Stimulated activated CD8-positive, alpha-beta memory T cell treated with anti-CD3 and anti-CD28 coated beads, Interleukin-7, amount 100 ng/mL, for 4 hours (primary cell): ENCODE data around the gene MTPN.

ENCODE experiments used
- DNase-seq, 2 donors: peaks; one replicate each; pipeline ENCODE4 v3.0.0-alpha.2; 2020; ENCODE audit warnings: low read depth in 2 of 2

The MTPN gene

GRCh38 chr7:135981958-135982646 is 4.9 kb upstream of the MTPN start:
- DNase-seq = no peak

GRCh38 chr7:135980665-135981180 is 3.6 kb upstream of the MTPN start:
- DNase-seq = peak; percentile 38 to 43

GRCh38 chr7:135980012-135980551 is 2.9 kb upstream of the MTPN start:
- DNase-seq = no peak

DNA sequence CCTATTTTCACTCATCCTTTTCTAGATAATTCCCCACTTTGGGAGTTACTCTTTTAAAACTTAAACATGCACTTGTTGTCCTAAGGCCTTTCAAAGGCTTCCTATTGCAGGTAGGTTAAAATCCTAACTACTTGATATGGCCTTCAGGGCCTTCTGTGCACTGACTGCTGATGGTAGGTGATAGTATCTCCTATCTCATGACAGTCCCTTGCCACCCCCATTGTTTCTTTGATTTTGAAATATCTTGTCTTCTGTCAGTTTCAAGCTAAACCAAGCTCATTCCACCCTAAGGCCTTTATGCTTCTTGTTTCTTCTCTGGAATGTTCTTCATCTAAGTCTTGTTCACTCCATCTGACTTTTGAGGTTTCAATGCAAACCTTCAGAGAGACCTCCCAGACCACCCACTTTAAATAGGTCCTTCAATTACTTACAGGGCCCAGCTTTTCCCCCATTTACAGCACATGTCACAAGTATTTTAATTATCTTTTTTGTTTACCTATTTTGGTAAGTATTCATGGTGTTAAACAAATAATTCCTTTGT is 2.4 kb upstream of the MTPN start:
- no peak for DNase-seq

DNA sequence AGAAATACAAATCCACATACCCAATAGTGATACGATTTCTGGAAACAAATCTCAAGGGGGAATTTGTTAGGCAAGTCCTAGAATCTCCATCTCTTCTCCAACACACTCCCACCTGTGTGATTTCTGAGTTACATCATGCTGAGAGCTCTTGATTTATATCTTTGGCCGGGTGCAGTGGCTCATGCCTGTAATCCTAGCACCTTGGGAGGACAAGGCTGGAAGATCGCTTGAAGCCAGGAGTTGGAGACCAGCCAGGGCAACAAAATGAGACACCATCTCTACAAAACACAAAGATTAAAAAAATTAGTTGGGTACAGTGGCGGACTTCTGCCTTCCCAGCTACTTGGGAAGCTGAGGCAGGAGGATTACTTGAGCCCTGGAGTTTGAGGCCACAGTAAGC is 1.5 kb upstream of the MTPN start:
- DNase-seq = no peak

DNA sequence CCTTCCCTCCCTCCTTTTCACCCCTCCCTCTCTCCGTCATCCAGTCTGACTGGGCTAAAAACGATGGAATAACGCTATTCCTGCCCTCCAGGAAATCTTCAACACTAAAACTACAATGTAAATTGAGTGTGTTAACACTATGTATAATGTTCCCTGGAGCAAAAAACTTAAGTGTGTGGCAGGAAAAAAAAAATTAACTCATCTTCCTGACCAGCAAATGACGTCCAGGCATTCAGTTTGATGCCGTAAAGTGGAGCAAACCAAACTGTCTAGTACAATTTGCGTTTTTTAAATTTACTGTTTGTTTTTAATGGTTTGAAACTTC is 545 bp upstream of the MTPN start:
- DNase-seq = no peak

DNA sequence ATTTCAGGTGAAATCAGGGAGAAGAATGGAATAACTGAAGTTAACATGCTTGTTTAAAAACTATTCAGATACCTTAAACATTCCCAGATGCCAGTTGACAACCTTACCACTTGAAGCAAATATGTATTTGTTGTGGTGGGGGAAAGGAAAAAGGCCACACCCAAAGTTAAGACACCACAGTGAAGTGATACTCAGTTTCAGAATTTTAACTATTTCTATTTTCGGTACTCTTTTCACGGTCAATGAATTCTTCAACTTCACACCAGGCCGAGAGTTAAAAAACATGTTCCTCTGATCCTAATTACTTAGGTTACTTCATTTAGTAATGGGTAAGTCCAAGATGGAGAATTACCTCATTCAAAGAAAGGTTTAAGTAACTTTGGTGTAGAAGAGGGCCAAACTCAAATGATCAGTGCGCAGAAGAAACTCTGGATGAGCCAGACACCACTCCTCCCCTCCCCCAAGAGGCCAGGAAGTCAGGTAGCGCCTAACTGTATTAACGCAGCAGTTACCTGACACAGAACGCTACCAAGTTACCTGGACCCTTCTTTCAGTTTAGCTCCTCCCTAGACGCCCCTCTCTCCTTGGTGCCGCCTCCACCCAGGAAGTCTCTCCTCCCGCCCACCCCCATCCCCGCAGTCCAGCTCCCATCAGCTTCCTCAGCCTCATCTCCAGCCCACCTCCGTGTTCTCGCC is 700 bp downstream of the MTPN start:
- DNase-seq = peak in 1 of 2 donors; percentile 15

GRCh38 chr7:135975166-135975565 is 2.0 kb downstream of the MTPN start:
- DNase-seq = no peak

DNA sequence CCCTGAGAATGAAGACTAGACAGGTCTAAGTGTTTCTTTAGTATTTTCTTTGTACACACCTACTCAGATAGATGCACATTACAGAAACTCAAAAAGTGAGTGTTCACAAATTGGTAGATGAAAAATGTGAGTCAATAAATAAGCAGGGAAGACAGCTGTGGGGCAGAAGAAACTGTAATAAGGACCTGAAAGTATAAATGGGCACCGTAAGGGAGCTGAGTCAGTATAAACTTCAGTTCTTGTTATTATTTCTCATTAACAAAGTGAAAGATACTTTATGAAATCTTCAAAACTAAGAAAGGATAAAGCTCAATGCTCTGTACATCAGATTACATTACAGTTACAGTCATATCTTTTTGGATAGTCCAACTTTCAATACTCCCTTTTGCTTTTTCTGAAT is 2.5 kb downstream of the MTPN start:
- no peak for DNase-seq

- no peak for DNase-seq
Observed at GRCh38 chr7:135971366-135971725, 5.8 kb downstream of the MTPN start.

GRCh38 chr7:135970682-135971365 is 6.3 kb downstream of the MTPN start:
- DNase-seq = no peak

DNA sequence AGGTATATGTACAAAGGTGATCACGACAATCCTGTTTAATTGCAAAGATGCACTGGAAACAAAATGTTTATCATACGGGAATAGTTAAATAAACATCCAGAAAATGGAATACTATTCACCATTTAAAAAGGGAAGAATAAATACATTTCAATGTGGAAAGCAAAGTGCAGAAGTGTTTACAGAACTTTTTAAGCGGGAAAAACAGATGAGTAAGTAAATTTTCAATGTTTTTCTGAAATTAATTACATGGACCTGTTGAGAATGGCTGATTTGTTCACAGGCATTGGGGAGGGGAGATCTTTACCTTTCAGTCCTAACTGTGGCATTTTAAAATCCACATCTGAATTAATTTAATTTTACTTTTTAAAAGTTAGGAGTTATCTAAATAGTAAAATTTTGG is 7.1 kb downstream of the MTPN start:
- no peak for DNase-seq

DNA sequence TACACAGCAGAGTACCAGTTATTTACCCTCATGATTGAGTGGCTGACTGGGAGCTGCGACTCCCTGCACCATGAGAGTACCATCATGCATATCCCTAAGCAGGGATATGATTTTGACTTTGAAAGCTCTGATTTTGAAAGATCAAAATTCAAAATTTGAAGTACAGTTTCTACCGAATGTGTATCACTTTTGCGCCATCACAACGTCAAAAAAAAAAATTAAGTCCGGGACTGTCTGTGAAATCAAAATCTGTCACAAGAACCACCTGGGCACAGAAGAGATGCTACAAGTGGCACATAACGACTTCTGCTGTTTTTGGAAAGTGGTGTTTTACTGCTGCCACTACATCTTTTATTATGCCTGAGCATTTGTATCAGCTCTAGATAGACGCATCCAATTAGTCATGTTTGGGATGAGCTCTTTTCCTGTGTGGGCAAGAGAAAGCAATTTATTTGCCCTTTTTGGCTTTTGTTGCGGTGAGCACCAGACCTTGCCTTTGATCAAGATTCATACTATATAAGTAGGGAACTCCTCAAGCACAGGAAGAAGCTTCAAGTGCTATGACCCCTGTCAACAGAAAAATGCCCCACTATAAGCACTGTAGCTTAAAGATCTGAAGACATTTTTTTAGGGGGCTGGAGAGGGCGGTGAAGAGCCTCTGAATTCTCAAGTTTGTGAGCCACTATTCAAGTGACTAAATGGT is 10.7 kb downstream of the MTPN start:
- DNase-seq = no peak

GRCh38 chr7:135965602-135966001 is 11.6 kb downstream of the MTPN start:
- no peak for DNase-seq

DNA sequence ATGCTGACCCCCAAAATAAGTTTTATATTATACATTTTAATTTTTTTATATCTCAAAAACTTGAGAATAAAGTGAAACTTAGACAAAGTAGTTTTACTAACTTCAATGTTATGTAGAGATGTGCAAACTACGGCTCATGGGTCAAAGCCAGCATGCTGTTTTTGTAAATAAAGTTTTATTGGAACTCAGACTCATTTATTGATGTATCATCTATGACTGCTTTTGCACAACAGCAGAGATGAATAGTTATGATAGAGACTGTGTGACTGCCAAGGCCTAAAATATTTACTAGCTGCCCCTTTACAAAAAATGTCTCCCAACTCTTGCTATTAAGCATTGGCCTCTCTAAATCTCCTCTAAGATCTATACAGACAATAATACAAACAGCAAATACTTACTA is 12.4 kb downstream of the MTPN start:
- no peak for DNase-seq

GRCh38 chr7:135964274-135964673 is 12.9 kb downstream of the MTPN start:
- no peak for DNase-seq

DNA sequence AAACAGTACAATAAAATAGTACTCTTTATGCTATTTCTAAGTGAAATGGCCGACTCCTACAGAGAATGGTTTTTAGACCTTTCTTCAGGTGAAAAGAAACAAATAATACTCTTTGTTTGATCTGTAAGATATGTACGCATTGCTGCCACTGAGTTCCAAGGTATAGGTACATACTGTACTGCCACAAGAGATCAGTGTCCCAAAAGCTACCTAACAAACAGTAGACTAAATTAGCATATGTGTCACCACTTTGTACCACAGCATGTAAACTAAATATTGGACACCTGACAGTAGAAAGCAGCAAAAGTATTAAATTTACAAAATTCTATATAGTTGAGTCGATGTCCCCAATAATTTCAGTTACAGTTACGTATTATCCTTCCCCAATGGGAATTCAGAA is 14.4 kb downstream of the MTPN start:
- DNase-seq = no peak

DNA sequence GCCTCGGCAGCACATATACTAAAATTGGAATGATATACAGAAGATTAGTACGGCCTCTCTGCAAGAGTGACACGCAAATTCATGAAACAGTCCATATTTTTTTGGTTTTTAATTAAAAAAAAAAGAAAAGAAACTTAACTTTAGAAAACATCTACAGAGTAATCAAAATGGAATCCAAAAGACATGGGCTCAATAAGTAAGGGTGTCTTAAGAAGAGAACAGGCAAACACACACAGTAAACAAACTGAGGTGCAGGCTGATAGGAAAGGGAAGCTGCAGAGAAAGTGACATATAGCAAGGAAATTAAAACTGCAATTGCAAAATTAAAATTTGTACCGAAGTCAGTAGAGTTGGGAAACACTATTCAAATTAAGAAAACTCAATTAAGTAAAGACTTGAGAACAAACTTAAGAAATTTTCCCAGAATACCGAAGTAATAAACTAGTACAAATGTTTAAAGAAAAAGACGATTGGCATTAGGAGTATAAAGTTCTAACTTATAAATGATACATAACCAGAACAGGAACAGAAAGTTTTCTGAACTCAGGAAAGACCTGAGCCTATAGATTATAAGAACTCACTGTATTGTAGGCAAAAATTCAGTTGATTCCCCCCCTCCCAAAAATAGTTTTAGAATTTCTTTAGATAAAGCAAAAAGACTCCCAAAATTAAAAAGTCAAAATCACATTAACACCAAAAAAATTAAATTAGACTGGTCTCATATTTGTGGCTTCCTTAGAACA is 16.3 kb downstream of the MTPN start:
- DNase-seq = no peak

GRCh38 chr7:135959646-135960363 is 17.4 kb downstream of the MTPN start:
- DNase-seq = no peak

DNA sequence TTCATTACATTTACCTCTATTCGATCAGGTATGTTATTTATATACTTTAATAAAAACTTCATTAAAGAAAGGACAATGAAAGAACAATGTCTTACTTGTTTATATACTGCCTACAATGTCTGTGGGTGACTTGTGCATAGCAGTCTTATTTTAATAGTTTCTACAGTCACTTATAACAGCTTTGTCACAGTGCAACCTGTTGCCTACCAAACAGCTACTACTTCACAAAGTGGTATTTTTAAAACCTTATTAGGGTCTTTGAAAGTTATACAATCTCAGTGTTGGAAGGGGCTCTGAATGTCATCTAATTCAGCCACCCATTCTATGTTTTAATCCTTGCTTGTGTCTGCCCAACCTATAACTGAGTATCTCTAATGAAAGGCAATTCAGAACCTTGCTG is 19.0 kb downstream of the MTPN start:
- DNase-seq = no peak

DNA sequence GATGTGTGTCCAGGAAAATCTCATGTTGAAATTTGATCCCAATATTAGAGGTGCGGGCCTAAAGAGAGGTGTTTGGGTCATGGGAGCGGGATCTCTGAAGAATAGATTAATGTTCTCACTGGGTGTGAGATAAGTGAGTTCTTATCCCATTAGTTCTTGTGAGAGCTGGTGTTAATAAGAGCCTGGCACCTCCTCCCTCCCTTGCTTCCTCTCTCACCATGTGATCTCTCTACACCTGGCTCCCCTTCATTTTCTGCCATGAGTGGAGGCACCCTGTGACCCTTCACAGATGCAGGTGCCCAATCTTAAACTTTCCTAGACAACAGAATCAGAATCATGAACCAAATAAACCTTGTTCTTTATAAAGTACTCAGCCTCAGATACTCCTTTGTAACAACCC is 19.5 kb downstream of the MTPN start:
- no peak for DNase-seq
